Naive thymus-derived CD8-positive, alpha-beta T cell (primary cell): ENCODE results near the gene MYO15B. TPM values are rescaled to one million over a fixed set of nuclear protein-coding genes. Genes with fewer than 3 reads are reported as not detected.
"Not testable (repeated sequence)": the region's sequence is repeated elsewhere in the genome, so short reads cannot be mapped to it uniquely, and the experiment has no call there.

Source experiments
- ATAC-seq, 2 donors: fragments of 150-1000 bp; cut with Tn5 transposase in 1 of 2; sonication (Bioruptor Pico), chemical (Tn5 transposase) in 1 of 2; 1 replicate in 1 of 2; 2 replicates in 1 of 2; pipeline ENCODE4 v1.10.0; 2021; ENCODE audit warnings: mild to moderate bottlenecking in 2 of 2, moderate library complexity in 2 of 2
- POLR2A ChIA-PET: fragments of 350-600 bp; sonication (Branson Sonifier 250); formaldehyde crosslinking; loops from one replicate; lab custom pipeline; 2021; ENCODE audit warnings: antibody characterized with exemption; lab: Charles Lee
- DNase-seq, 10 donors: peaks; one replicate each; pipeline versions ENCODE4 v3.0.0 to v3.0.0-alpha.2; 2020 to 2022
- H3K27ac Mint-ChIP-seq, 10 donors: one replicate each; pipeline ENCODE4 v1.8.0; 2020 to 2022; ENCODE audit warnings: mild to moderate bottlenecking in 10 of 10, mixed read lengths in 10 of 10, moderate library complexity in 4 of 10, inconsistent platforms in 1 of 10
- H3K27me3 Mint-ChIP-seq, 5 donors: one replicate each; pipeline ENCODE4 v1.8.0; 2021 to 2022; ENCODE audit warnings: mixed read lengths in 5 of 5
- H3K36me3 Mint-ChIP-seq, 3 donors: one replicate each; pipeline ENCODE4 v1.8.0; 2020 to 2022; ENCODE audit warnings: mixed read lengths in 3 of 3, mild to moderate bottlenecking in 2 of 3, inconsistent platforms in 1 of 3
- H3K4me1 Mint-ChIP-seq, 4 donors: one replicate each; pipeline ENCODE4 v1.8.0; 2021 to 2022; ENCODE audit warnings: mixed read lengths in 4 of 4
- H3K4me3 Mint-ChIP-seq, 10 donors: one replicate each; pipeline ENCODE4 v1.8.0; 2020 to 2022; ENCODE audit warnings: mild to moderate bottlenecking in 10 of 10, mixed read lengths in 10 of 10, moderate library complexity in 6 of 10, inconsistent platforms in 1 of 10
- H3K9me3 Mint-ChIP-seq, 9 donors: one replicate each; pipeline ENCODE4 v1.8.0; 2020 to 2022; ENCODE audit warnings: mixed read lengths in 9 of 9, mild to moderate bottlenecking in 3 of 9, inconsistent platforms in 1 of 9, moderate library complexity in 1 of 9
- polyA plus RNA-seq, 3 donors: library from polyadenylated mRNA; unstranded; fragments of 300-500 nt; fragmentation: Illumina TruSeq; gene quantifications; one replicate each; pipeline ENCODE4 v1.2.3, GENCODE V29; 2021
- total RNA-seq, 8 experiments: library from RNA in 2 of 8; stranded (reverse) in 2 of 8; gene quantifications; one replicate each; pipeline ENCODE4 v1.2.3 and lab custom pipeline; 2021 to 2026

MYO15B gene
- total and polyA plus RNA-seq, 5 experiments from 2014 or later = 1.9 to 418 (median 3.2) TPM

- no peaks in the 10 kb centered on the region for H3K27me3 Mint-ChIP-seq
- peaks cover 0 to 6% (median 0%) of the 10 kb centered on the region in 4 donors for H3K4me1 Mint-ChIP-seq
- H3K9me3 Mint-ChIP-seq = no peaks in the 10 kb centered on the region
- ATAC-seq = no peak
- no peak for DNase-seq
- H3K36me3 Mint-ChIP-seq = no peaks in the 10 kb centered on the region
- no peak overlapping the region for H3K4me3 Mint-ChIP-seq
- POLR2A ChIA-PET = no interaction called here
- H3K27ac Mint-ChIP-seq = no peak overlapping the region
Observed at GRCh38 chr17:75572713-75573539, 14.7 kb upstream of the MYO15B start.

GRCh38 chr17:75573540-75573957 is 14.1 kb upstream of the MYO15B start:
- H3K4me3 Mint-ChIP-seq = no peak overlapping the region
- no peaks in the 10 kb centered on the region for H3K27me3 Mint-ChIP-seq
- H3K9me3 Mint-ChIP-seq = no peaks in the 10 kb centered on the region
- POLR2A ChIA-PET = no interaction called here
- H3K36me3 Mint-ChIP-seq = no peaks in the 10 kb centered on the region
- H3K4me1 Mint-ChIP-seq = peaks cover 0 to 6% (median 0%) of the 10 kb centered on the region in 4 donors
- H3K27ac Mint-ChIP-seq = no peak overlapping the region
- DNase-seq (no peak), ATAC-seq (no peak)

- no peaks in the 10 kb centered on the region for H3K9me3 Mint-ChIP-seq
- peaks cover 0 to 6% (median 1%) of the 10 kb centered on the region in 4 donors for H3K4me1 Mint-ChIP-seq
- H3K36me3 Mint-ChIP-seq = no peaks in the 10 kb centered on the region
- H3K27me3 Mint-ChIP-seq = no peaks in the 10 kb centered on the region
- DNase-seq = no peak
- no peak for ATAC-seq
- no peak overlapping the region for H3K27ac Mint-ChIP-seq
- H3K4me3 Mint-ChIP-seq = no peak overlapping the region
- POLR2A ChIA-PET = no interaction called here
Observed at GRCh38 chr17:75573994-75574393, 13.6 kb upstream of the MYO15B start.

GRCh38 chr17:75574404-75575036 is 13.1 kb upstream of the MYO15B start:
- POLR2A ChIA-PET = no interaction called here
- no peaks in the 10 kb centered on the region for H3K36me3 Mint-ChIP-seq
- H3K4me3 Mint-ChIP-seq = no peak overlapping the region
- ATAC-seq = no peak
- H3K9me3 Mint-ChIP-seq = no peaks in the 10 kb centered on the region
- no peak overlapping the region for H3K27ac Mint-ChIP-seq
- no peak for DNase-seq
- H3K27me3 Mint-ChIP-seq = no peaks in the 10 kb centered on the region
- H3K4me1 Mint-ChIP-seq = peaks cover 0 to 6% (median 1%) of the 10 kb centered on the region in 4 donors

- Mint-ChIP-seq H3K4me3 (no peak overlapping the region), H3K4me1 (peaks cover 0 to 6% (median 1%) of the 10 kb centered on the region in 4 donors), H3K27me3 (no peaks in the 10 kb centered on the region), H3K9me3 (no peaks in the 10 kb centered on the region), H3K27ac (peak overlapping the region in 1 of 10 donors; percentile 5), H3K36me3 (no peaks in the 10 kb centered on the region)
- DNase-seq = no peak
- ATAC-seq = no peak
- POLR2A ChIA-PET = no interaction called here
Observed at GRCh38 chr17:75575197-75575596, 12.4 kb upstream of the MYO15B start.

GRCh38 chr17:75575728-75576127 is 11.9 kb upstream of the MYO15B start:
- ATAC-seq (no peak), DNase-seq (no peak)
- H3K27ac Mint-ChIP-seq = peak overlapping the region in 4 of 10 donors; percentile 5 to 68 (median 22)
- H3K27me3 Mint-ChIP-seq = no peaks in the 10 kb centered on the region
- peak overlapping the region in 1 of 10 donors; percentile 29 for H3K4me3 Mint-ChIP-seq
- POLR2A ChIA-PET = no interaction called here
- no peaks in the 10 kb centered on the region for H3K9me3 Mint-ChIP-seq
- peaks cover 0 to 5% (median 1%) of the 10 kb centered on the region in 4 donors for H3K4me1 Mint-ChIP-seq
- no peaks in the 10 kb centered on the region for H3K36me3 Mint-ChIP-seq

- H3K36me3 Mint-ChIP-seq = peaks cover 0 to 4% (median 0%) of the 10 kb centered on the region in 3 donors
- H3K9me3 Mint-ChIP-seq = peaks cover 0 to 3% (median 0%) of the 10 kb centered on the region in 9 donors
- DNase-seq = no peak
- peaks cover 5 to 8% (median 8%) of the 10 kb centered on the region in 4 donors for H3K4me1 Mint-ChIP-seq
- H3K27ac Mint-ChIP-seq = no peak overlapping the region
- POLR2A ChIA-PET = no interaction called here
- H3K27me3 Mint-ChIP-seq = no peaks in the 10 kb centered on the region
- H3K4me3 Mint-ChIP-seq = no peak overlapping the region
- ATAC-seq = no peak
Observed at GRCh38 chr17:75576661-75577060, 10.9 kb upstream of the MYO15B start.

- not testable (repeated sequence) for H3K27me3 Mint-ChIP-seq, H3K9me3 Mint-ChIP-seq, H3K36me3 Mint-ChIP-seq
- POLR2A ChIA-PET = interaction anchor here (0.6 to 2.0 kb wide), 13 partner anchors 9 to 612 kb away, joined by 3 to 15 read pairs (median 4); partner anchors contain the start of genes LLGL2, RECQL5, TMEM94 and TSEN54
- Mint-ChIP-seq H3K27ac (peak overlapping the region; percentile 69 to 92 (median 84)), H3K4me3 (peak overlapping the region; percentile 81 to 93 (median 86)), H3K4me1 (peaks cover 7 to 11% (median 9%) of the 10 kb centered on the region in 4 donors)
- DNase-seq (peak; percentile 30 to 84 (median 66)), ATAC-seq (peak; percentile 82 to 83)
Observed at GRCh38 chr17:75581121-75581725, 6.4 kb upstream of the MYO15B start.

- not testable (repeated sequence) for H3K27me3 Mint-ChIP-seq, H3K9me3 Mint-ChIP-seq, H3K4me3 Mint-ChIP-seq, DNase-seq, H3K36me3 Mint-ChIP-seq, H3K27ac Mint-ChIP-seq, ATAC-seq
- POLR2A ChIA-PET = interaction anchor here (0.6 to 1.4 kb wide), 7 partner anchors 48 to 1506 kb away, joined by 3 to 7 read pairs (median 3); partner anchors contain the start of genes RECQL5, SAP30BP and TSEN54
- H3K4me1 Mint-ChIP-seq = peaks cover 7 to 20% (median 11%) of the 10 kb centered on the region in 4 donors
Observed at GRCh38 chr17:75583197-75583596, 4.4 kb upstream of the MYO15B start.

- Mint-ChIP-seq H3K27me3 (no peaks in the 10 kb centered on the region), H3K9me3 (peaks cover 0 to 3% (median 0%) of the 10 kb centered on the region in 9 donors), H3K4me3 (no peak overlapping the region), H3K27ac (no peak overlapping the region), H3K4me1 (peaks cover 4 to 22% (median 11%) of the 10 kb centered on the region in 4 donors), H3K36me3 (peaks cover 0 to 4% (median 0%) of the 10 kb centered on the region in 3 donors)
- POLR2A ChIA-PET = no interaction called here
- ATAC-seq (no peak), DNase-seq (no peak)
Observed at GRCh38 chr17:75584849-75585175, 2.8 kb upstream of the MYO15B start.

GRCh38 chr17:75588596-75589011 is 1.0 kb downstream of the MYO15B start:
- H3K9me3 Mint-ChIP-seq = no peaks in the 10 kb centered on the region
- H3K4me3 Mint-ChIP-seq = peak overlapping the region in 7 of 10 donors; percentile 73 to 90 (median 81)
- no peaks in the 10 kb centered on the region for H3K36me3 Mint-ChIP-seq
- peak; percentile 39 to 42 for ATAC-seq
- POLR2A ChIA-PET = interaction anchor here (0.6 to 1.8 kb wide), 22 partner anchors 11 to 327 kb away, joined by 3 to 20 read pairs (median 4); partner anchors contain the start of genes LLGL2, MIF4GD, MRPS7 and SLC25A19
- peaks cover 3 to 20% (median 11%) of the 10 kb centered on the region in 4 donors for H3K4me1 Mint-ChIP-seq
- DNase-seq = peak in 1 of 10 donors; percentile 5
- H3K27ac Mint-ChIP-seq = peak overlapping the region in 6 of 10 donors; percentile 25 to 90 (median 82)
- no peaks in the 10 kb centered on the region for H3K27me3 Mint-ChIP-seq
